Activated CD4-positive, alpha-beta T cell treated with anti-CD3 and anti-CD28 coated beads, Interleukin-2, amount 50 U/mL, for 4 hours (primary cell): ENCODE results near the gene KIF18B.
"Not testable (repeated sequence)": the region's sequence is repeated elsewhere in the genome, so short reads cannot be mapped to it uniquely, and the experiment has no call there.

Experiments
- DNase-seq, 2 experiments: peaks; one replicate each; pipeline ENCODE4 v3.0.0-alpha.2; 2020

The KIF18B gene

DNA sequence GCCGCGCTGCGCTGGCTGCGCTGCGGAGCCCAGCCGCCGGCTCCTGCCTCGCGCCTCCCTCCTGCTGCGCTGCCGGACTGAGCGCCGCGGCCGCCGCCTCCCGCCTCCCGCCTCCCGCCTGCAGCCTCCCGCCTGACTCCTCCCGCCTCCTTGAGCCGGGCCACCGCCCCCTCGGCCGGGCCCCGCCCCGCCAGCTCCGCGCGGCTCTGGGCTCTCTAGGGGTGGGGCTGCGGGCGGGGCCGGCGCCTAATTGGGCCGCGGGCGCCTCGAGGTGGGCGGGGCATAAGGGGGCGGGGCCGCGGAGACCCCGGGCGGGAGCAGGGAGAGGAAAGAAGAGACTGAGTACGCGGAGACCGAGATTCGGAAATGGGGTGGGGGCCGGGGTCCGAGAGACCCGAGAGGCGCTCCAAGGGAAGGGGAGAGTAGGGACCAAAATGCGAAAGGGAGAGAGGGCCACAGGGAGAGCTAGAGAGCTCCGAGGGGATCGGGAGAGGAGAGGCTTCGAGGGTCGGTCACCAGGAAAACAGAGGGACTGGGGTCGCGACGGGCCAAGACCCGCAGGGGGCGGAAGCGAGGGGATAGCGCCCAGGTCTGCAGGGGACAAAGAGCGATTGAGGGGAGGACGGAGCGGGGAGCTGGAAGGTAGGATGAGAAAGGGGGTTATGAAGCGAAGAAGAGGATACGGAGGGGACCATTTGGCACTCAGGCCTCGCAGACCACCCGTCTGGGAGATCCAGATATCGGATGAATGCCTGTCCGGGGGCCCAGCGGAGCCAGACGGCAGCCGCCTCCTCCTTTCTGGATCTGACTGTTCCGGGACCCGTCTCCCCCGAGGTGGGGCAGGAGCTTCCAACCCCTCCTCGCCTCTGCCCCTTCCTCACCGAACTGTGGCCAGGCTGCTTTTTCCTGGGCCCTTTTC is 20.9 kb upstream of the KIF18B start, which contains the start of gene C1QL1:
C1QL1 (minus strand) TSS at position 79 of the 919 bp plus-strand sequence. CDS start 255 bp downstream, outside the sequence.
- DNase-seq = peak; percentile 80 to 81

DNA sequence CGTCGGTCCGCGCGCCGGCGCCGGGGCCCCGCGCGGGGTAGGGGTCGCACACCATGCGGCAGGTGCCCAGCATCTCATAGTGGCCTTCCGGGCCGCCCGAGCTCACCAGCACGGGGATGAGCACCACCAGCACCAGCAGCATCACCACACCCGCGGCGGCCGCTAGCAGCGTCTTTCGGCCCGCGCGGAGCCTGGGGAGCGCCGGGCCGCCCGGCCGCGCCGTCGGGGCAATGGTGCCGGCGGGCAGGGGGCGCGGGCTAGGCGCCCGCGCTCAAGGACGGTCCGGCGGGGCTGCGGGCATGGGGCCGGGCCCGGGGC is 20.3 kb upstream of the KIF18B start:
- no peak for DNase-seq

- no peak for DNase-seq
Measured at GRCh38 chr17:44967026-44967906, 19.7 kb upstream of the KIF18B start.

DNA sequence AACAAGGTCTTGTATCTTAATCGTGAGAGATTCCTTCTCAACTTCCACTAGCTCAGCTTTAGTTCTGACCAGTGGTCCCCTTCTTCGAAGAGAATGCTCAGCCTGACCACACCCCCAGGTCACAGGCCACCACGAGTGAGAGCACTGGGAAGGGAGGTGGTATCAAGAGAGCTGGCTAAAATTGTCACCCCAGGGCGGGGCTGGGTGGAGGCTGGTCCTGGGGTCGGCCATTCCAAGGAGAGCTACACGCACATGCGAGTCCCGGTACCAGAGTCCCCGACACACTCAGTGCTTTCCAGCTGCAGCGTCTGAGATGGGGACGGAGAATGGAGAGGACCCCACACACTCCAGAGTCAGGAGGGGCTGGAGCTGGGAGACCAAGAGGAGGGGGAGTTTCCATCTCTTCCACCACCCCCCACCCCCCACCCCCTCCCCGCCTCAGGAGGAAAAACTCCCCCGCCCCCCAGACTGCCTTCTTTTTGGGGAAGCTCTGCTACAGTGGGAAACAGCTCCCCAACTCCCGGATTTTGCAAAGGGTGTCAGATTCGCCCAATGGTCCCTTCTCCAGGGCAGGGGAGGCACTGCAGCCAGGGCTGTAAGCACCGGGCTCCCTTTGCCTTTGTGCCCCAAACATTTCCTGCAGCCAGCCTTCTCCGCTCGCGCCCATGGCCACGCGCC is 18.9 kb upstream of the KIF18B start:
- DNase-seq = no peak

- DNase-seq = no peak
Measured at GRCh38 chr17:44965481-44966234, 18.1 kb upstream of the KIF18B start.

DNA sequence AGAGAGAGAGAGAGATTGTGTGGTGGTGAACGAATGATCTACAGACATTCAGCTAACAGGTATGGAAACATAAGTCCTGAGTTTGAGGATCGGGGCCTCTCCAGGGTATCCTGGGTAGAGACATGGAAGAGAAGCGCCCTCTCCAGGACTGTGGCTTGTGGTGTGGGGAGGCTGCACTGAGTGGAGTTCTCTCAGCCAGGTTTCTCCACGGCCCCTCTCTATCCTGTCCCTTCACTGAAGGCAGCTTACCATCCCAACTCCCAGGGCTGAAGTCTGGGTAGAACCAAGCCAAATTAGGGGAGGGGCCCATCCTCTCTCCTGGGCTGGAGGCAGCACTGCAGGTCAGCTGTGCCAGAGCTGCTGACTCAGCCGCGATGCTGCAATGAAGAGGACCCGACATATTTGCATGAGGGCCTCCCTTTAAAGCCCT is 14.4 kb upstream of the KIF18B start:
- no peak for DNase-seq

DNA sequence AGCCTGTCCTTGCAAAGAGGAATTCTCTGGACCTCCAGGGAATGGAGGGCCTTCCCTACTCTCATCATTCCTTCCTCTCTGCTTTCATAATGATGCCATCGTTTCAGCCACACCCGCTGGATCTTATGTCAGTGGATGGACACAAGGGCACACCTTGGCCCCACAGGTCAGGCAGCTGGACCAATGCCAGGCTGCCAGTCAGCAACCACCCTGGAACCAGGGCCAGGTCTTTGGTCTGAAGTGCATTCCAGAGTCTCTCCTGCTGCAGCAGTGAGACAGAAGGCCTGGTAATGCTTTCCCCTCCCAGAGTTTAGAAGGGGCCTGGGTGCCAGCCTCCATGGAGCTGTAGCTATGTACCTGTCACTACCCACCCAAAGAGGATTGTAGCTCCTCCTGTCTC is 13.1 kb upstream of the KIF18B start:
- no peak for DNase-seq

- DNase-seq = peak; percentile 32 to 39
Measured at GRCh38 chr17:44959821-44960531, 12.4 kb upstream of the KIF18B start.

- DNase-seq = no peak
Measured at GRCh38 chr17:44956998-44957981, 9.7 kb upstream of the KIF18B start.

DNA sequence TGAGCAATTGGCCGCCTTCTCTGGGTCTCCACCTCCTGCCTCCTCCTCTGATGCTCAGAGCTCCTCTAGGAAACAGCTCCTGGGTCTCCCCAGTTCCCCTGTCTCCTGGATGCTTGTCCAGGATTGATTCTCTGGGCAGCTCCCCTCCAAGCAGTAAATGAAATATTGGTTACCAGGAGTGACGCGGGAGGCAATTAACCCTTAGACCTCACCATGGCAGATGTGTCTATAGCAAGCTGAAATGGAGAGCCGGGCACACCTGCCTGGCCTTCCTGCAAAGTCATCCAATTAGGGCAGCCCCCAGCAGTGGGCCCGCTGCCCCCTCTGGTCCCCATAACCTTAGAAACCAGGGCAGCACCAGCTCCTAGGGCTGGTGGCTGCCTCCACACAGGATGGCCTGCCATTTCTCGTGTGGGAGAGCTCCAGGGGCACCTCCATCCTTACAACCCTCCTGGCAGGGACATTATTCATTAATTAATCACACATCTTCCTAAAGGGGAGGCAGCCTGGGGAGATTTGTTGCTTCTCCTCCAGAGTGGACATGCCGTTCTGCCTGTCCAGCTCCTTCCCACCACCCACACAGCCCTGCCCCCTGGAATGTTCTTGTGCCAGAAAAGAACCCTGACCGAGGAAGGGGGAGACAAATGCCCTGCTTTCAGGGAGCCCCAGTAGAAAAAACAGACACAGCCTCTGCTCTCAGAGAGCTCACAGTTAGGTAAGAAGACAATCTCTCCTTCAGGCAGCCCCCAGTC is 8.3 kb upstream of the KIF18B start:
- DNase-seq = no peak

GRCh38 chr17:44952946-44953475 is 5.4 kb upstream of the KIF18B start:
- DNase-seq = no peak

DNA sequence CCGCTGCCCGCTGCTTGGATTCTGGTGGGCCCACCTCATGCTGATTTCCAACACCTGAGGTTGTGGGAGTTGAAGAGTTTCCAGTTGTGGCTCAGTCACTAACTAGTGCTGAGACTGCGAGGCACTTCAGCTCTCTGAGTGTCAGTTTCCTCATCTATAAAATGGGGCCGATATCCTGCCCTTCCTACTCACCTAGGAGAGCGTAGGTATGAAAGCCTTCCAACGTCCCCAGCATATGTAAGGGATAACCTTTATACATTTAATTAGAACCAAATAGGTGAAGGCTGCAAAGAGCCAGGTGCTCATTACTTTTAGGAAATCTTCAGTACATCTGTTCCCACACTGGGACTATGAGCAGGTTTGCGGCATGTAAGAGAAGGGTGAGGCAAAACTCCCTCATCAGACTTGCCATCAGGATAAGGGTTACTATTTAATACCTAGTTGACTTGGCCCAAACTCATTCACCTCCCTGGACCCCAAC is 782 bp upstream of the KIF18B start:
- no peak for DNase-seq

DNA sequence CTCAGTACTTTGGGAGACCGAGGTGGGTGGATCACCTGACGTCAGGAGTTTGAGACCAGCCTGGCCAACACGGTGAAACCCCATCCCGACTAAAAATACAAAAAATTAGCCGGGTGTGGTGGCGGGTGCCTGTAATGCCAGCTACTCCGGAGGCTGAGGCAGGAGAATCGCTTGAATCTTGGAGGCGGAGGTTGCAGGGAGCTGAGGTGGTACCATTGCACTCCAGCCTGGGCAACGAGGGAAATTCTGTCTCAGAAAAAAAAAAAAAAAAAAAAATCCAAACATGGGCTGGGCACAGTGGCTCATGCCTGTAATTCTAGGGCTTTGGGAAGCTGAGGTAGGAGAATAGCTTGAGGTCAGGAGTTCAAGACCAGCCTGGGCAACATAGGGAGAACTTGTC is 1.9 kb downstream of the KIF18B start:
- DNase-seq = not testable (repeated sequence)

- no peak for DNase-seq
Measured at GRCh38 chr17:44942456-44942855, 5.1 kb downstream of the KIF18B start.

DNA sequence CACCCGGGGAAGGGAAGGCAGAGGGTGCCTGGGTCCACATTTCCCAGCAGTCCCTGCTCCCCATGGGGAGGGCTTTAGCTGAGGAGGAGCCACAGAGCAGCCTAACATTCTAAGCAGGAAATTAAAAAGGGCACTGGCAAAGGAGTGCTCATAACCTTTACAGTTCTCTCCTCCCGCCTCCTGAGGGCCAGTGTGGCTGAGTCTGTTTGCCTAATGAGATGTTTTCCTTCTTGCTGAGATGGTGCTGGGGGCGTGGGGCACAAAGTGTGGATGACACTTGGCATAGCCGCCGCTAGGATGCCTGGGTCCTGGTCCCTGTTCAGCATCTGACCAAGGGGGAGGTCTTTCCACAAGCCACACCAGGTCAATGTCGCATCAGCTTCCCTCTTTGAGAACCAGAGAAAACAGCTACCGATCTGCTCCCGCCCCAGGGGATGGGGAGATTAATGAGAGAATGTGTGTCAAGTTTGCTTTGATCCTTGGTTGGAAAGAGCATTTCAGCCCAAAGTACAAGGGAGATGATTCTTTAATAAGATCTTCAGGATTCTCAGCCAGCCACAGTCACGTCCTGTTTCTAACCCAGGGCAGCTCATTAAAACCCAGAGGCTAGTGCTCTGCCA is 5.8 kb downstream of the KIF18B start:
- DNase-seq = no peak

GRCh38 chr17:44940768-44941167 is 6.8 kb downstream of the KIF18B start:
- no peak for DNase-seq

DNA sequence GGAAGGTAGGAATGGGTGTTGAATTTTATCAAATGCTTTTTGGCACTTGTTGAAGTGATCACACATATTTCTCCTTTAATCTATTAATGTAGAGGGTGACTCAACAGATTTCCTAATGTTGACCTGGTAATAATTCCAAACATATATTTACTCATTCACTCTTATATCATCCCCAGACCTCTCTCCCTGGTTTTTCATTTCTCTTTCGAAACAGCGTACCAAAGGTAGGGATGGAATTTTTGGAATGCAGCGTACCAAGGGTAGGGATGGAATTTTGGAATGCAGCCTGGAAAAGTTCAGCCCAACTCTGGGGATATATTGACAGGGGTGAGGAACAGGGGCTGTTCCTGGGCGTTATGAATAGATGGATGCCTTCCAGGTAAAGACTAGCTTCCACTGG is 7.3 kb downstream of the KIF18B start:
- DNase-seq = no peak

- no peak for DNase-seq
Measured at GRCh38 chr17:44935116-44935515, 12.5 kb downstream of the KIF18B start.

DNA sequence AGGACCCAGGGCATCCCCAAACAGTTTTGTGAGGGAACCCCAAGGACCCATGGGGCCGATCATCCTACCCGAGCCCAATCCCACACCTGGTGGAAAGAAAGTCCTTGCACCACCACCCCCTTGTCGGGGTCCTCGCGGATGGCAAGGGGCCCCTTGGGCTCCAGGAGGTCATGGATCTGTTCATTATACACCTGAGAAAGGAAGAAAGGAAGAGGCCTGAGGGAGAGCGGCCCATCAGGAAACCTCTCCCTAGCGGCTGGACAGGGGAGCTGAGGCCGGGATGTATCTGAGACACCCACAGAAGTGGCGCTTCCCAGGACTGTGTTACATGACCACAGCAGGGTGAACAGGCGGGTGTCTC is 12.8 kb downstream of the KIF18B start:
- DNase-seq = no peak
